ENCODE data around the gene CERS1. TPM values are rescaled to one million over a fixed set of nuclear protein-coding genes. Genes with fewer than 3 reads are reported as not detected.
A peak's percentile ranks its signal among the peaks of the same experiment; 100 is the strongest.

The CERS1 gene
- total and polyA plus RNA-seq, 10 of the 15 experiments (the other 5 are each of a cell fraction or from before 2014, with no cell fraction given): 0.19 TPM; not detected in 9

DNA sequence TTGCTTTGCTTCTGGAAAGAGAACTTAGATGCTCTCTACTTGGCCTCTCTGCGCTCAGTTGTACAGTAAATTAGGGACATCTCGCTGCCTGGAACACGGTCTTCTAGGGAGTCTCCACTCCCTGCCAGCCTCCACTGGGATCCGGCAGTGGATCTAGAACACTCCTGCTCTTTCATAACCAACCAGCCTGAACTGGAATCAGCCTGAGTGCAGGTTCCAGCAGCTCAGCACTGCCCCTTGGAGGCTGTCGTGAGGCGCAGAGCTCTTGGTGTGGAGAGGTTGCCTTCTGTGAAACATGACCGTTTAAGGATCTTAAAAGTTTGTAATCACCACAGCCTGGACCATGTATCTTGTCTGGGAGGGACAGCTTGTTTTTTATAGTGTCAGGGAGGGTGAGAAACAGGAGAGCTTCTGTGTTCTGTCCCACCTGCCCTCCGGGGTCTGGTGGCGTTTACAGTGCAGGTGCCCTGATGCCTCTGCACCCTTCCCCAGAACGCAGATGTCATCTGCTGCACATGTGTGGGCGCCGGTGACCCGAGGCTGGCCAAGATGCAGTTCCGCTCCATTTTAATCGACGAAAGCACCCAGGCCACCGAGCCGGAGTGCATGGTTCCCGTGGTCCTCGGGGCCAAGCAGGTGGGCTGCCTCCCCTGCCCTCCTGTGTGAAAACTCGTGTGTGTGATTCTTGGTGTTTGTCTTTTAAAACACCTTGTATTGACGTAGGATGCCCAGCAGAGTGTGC lies 39.4 kb downstream of the CERS1 start:
- BruUV-seq (replicated peaks): no TSS peak
- intact Hi-C loops (cut with micrococcal nuclease; ENCODE audit: unreplicated experiment): no loop called here
- TF ChIP-seq POLR2A (IDR thresholded peaks at IDR 0.05; ENCODE audit: low read depth, low read length) (0 out of 2 replicates have a peak, but pooled peaks have one; percentile 7), RAD21 (IDR thresholded peaks at IDR 0.05; ENCODE audit: insufficient read depth, low read depth, low read length) (peak; percentile 35), RCOR1 (conservative IDR thresholded peaks at IDR 0.05; ENCODE audit: low read depth, low read length) (no peak), NR2C2 (IDR thresholded peaks at IDR 0.05; ENCODE audit: borderline replicate concordance, control insufficient read depth, insufficient read length, low read depth) (no peak)
- TF ChIP-seq, protein P1, sequence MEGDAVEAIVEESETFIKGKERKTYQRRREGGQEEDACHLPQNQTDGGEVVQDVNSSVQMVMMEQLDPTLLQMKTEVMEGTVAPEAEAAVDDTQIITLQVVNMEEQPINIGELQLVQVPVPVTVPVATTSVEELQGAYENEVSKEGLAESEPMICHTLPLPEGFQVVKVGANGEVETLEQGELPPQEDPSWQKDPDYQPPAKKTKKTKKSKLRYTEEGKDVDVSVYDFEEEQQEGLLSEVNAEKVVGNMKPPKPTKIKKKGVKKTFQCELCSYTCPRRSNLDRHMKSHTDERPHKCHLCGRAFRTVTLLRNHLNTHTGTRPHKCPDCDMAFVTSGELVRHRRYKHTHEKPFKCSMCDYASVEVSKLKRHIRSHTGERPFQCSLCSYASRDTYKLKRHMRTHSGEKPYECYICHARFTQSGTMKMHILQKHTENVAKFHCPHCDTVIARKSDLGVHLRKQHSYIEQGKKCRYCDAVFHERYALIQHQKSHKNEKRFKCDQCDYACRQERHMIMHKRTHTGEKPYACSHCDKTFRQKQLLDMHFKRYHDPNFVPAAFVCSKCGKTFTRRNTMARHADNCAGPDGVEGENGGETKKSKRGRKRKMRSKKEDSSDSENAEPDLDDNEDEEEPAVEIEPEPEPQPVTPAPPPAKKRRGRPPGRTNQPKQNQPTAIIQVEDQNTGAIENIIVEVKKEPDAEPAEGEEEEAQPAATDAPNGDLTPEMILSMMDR (IDR thresholded peaks at IDR 0.05 in 2 of 3, conservative IDR thresholded peaks at IDR 0.05 in 1 of 3; ENCODE audit: control insufficient read depth in 2 of 3, extremely low read depth in 1 of 3, insufficient read depth in 1 of 3, low read depth in 3 of 3, low read length in 3 of 3): peak; percentile 21 to 27 (median 26); a peak in 4 of 6 replicates
- no peak overlapping the region for H3K4me2 ChIP-seq (ENCODE audit: control insufficient read depth, insufficient read depth)
- 95% methylated on average over 22 of the region's 22 CpGs for WGBS (ENCODE audit: insufficient coverage, insufficient replicate concordance, low lambda C conversion rate, missing lambda C conversion rate)
- H4K20me1 ChIP-seq (ENCODE audit: control insufficient read depth, insufficient read depth): peaks cover 6% of the 10 kb centered on the region; the same call in 1 of the 2 replicates
- ATAC-seq (0 out of 3 replicates have a peak, but pooled peaks have one; percentile 29), FAIRE-seq (no peak), DNase-seq (ENCODE audit: low read depth, low spot score) (no peak)
- H3K9me3 ChIP-seq (replicated peaks; ENCODE audit: control insufficient read depth, insufficient read depth, low read length): no peaks in the 10 kb centered on the region
- no peak overlapping the region for H3K9ac ChIP-seq (ENCODE audit: control insufficient read depth, insufficient read depth, low read length)
- in situ Hi-C loops (cut with MboI): loop anchor here (25.0 kb wide), 1 partner anchor 394 kb away; no protein-coding TSS in a partner anchor
- H3K27me3 ChIP-seq (replicated peaks in 1 of 2; ENCODE audit: control insufficient read depth in 2 of 2, insufficient read depth in 2 of 2, low read length in 1 of 2): no peaks in the 10 kb centered on the region
- no peak overlapping the region for H3K4me3 ChIP-seq
- no peaks in the 10 kb centered on the region for H3K79me2 ChIP-seq (ENCODE audit: control insufficient read depth, insufficient read depth, low read length)
- H3K27ac ChIP-seq (ENCODE audit: control insufficient read depth, insufficient read depth): no peak overlapping the region
- H3K36me3 ChIP-seq (ENCODE audit: control insufficient read depth in 2 of 2, insufficient read depth in 2 of 2, low read length in 1 of 2): peaks cover 37 to 89% of the 10 kb centered on the region in 2 experiments
- CTCF ChIA-PET: interaction anchor here (0.6 to 1.7 kb wide), 5 partner anchors 9 to 165 kb away, joined by 3 to 4 read pairs (median 3); no protein-coding TSS in a partner anchor
- SMC1A ChIA-PET (ENCODE audit: uncharacterized antibody, unreplicated experiment): interaction anchor here (0.7 to 1.0 kb wide), 2 partner anchors 10 to 83 kb away, joined by 3 read pairs; no protein-coding TSS in a partner anchor
- POLR2A ChIA-PET: interaction anchor here (0.6 kb wide), 1 partner anchor 211 kb away, joined by 4 read pairs; no protein-coding TSS in a partner anchor
- H2AFZ ChIP-seq (ENCODE audit: control insufficient read depth, low read depth, low read length): no peak overlapping the region
- peaks cover 17% of the 10 kb centered on the region for H3K4me1 ChIP-seq (ENCODE audit: control insufficient read depth, insufficient read depth, low read length)
- RAD21 ChIA-PET (ENCODE audit: unreplicated experiment): interaction anchor here (1.0 kb wide), 1 partner anchor 10 kb away, joined by 7 read pairs; no protein-coding TSS in a partner anchor
